ENCODE data around the gene ZBTB20.

Gene ZBTB20

DNA sequence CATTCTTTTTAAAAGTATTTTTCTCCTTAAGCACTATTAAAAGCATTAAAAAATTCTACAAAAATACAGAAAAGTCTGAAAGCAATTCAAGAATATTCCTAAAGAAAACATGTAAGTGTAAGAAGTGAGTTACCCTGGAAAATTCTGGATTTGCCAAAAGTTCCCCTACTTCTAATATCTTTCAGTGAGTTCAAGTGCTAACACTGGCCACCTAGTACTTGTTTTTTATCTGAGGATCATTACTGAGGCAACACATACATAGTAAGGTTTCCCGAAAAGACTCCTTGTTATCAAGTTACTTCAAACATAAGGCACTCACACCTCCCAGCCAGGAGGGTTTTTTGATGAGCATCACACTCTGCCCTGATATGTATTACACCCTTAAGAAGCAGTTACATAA is 694.8 kb downstream of the ZBTB20 start:
- Histone ChIP-seq H3K4me1 (ENCODE audit: control insufficient read depth, insufficient read depth, low read length) (peaks cover 5% of the 10 kb centered on the region), H3K4me3 (ENCODE audit: insufficient read depth, low read depth, low read length) (no peak overlapping the region), H3K27ac (ENCODE audit: insufficient read depth, low read depth, low read length, poor library complexity, severe bottlenecking) (no peak overlapping the region), H3K36me3 (ENCODE audit: control insufficient read depth, insufficient read depth, low read length) (no peaks in the 10 kb centered on the region), H3K9me3 (ENCODE audit: control insufficient read depth, low read length) (no peaks in the 10 kb centered on the region), H3K27me3 (ENCODE audit: control insufficient read depth, insufficient read depth, low read length, poor library complexity, severe bottlenecking) (no peaks in the 10 kb centered on the region)
- WGBS, 2 experiments: 72 to 83% methylated on average over 1 of the region's 1 CpG

GRCh38 chr3:114451561-114452018 is 695.5 kb downstream of the ZBTB20 start:
- no peaks in the 10 kb centered on the region for H3K36me3 ChIP-seq (ENCODE audit: control insufficient read depth, insufficient read depth, low read length)
- no peak overlapping the region for H3K27ac ChIP-seq (ENCODE audit: insufficient read depth, low read depth, low read length, poor library complexity, severe bottlenecking)
- WGBS, 2 experiments: 66 to 83% methylated on average over 7 to 10 of the region's 10 CpGs
- H3K4me3 ChIP-seq (ENCODE audit: insufficient read depth, low read depth, low read length): no peak overlapping the region
- H3K27me3 ChIP-seq (ENCODE audit: control insufficient read depth, insufficient read depth, low read length, poor library complexity, severe bottlenecking): no peaks in the 10 kb centered on the region
- no peaks in the 10 kb centered on the region for H3K9me3 ChIP-seq (ENCODE audit: control insufficient read depth, low read length)
- H3K4me1 ChIP-seq (ENCODE audit: control insufficient read depth, insufficient read depth, low read length): peaks cover 5% of the 10 kb centered on the region

- 63 to 88% methylated on average over 1 of the region's 2 CpGs for WGBS, 2 experiments
- no peak overlapping the region for H3K27ac ChIP-seq (ENCODE audit: insufficient read depth, low read depth, low read length, poor library complexity, severe bottlenecking)
- no peak overlapping the region for H3K4me3 ChIP-seq (ENCODE audit: insufficient read depth, low read depth, low read length)
- H3K36me3 ChIP-seq (ENCODE audit: control insufficient read depth, insufficient read depth, low read length): no peaks in the 10 kb centered on the region
- H3K4me1 ChIP-seq (ENCODE audit: control insufficient read depth, insufficient read depth, low read length): peaks cover 5% of the 10 kb centered on the region
- no peaks in the 10 kb centered on the region for H3K27me3 ChIP-seq (ENCODE audit: control insufficient read depth, insufficient read depth, low read length, poor library complexity, severe bottlenecking)
- no peaks in the 10 kb centered on the region for H3K9me3 ChIP-seq (ENCODE audit: control insufficient read depth, low read length)
Observed at GRCh38 chr3:114451051-114451451, 696.0 kb downstream of the ZBTB20 start.

DNA sequence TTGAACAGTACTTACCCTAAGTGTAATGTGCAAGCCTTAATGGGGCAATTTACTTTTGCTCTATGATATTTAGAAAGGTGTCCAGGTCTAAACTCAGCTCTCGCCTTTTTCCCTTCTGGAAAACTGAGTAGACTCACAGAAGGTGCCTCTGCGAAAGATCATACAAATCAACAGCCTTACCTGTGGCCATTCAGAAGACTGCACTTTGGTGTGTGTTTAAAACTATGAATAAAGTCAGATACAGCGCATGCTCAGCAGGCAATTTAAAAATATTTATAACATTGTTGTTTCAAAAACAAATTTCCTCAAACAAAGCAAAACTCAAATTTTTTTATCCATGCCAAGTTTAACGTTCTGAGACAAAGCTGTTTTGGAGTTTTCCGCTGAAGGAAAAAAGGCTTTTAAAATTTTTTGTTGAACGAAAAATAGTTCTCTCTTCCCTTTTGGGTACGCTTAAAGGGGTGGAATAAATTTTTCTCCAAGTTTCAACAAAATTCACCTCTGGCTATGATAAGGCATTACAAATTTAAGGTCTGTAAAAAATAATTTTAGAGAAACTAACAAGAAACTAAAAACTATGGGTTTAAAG is 697.0 kb downstream of the ZBTB20 start:
- H3K27me3 ChIP-seq (ENCODE audit: control insufficient read depth, insufficient read depth, low read length, poor library complexity, severe bottlenecking): no peaks in the 10 kb centered on the region
- 91 to 93% methylated on average over 6 of the region's 7 CpGs for WGBS, 2 experiments
- peaks cover 5% of the 10 kb centered on the region for H3K4me1 ChIP-seq (ENCODE audit: control insufficient read depth, insufficient read depth, low read length)
- no peaks in the 10 kb centered on the region for H3K36me3 ChIP-seq (ENCODE audit: control insufficient read depth, insufficient read depth, low read length)
- H3K9me3 ChIP-seq (ENCODE audit: control insufficient read depth, low read length): no peaks in the 10 kb centered on the region
- no peak overlapping the region for H3K27ac ChIP-seq (ENCODE audit: insufficient read depth, low read depth, low read length, poor library complexity, severe bottlenecking)
- H3K4me3 ChIP-seq (ENCODE audit: insufficient read depth, low read depth, low read length): no peak overlapping the region

DNA sequence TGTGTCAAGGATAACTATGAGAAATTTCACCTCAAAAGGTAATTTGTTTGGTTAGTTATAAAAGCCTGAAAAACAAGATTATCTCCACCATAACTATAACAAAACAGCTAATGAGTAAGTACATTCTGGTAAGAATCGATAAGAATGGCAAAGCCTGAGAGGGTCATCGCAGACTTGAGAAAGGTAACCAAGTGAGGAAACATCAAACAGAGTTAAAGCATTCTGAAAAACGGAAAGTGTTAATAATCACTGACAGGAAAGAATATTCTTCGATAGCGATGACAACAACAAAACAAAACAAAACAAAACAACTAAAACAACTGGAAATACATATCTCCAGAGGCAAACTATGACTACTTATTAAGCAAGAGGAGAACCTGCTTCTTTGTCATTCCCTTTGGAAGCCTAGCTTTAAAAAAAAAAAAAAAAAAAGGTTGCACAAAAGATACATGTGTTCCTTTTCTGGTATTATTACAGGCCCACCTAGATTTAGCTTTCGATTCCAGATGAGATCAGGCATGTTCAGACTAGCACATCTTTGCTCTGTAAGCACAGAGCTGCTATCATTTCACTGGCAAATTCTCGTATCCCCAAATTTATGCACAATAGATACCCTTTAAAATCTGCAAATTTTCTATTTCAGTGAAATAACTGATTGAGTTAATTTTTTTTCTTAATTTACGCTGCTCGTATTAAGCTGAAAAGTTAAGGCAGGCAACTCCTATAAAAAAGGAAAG is 697.6 kb downstream of the ZBTB20 start:
- H3K27me3 ChIP-seq (ENCODE audit: control insufficient read depth, insufficient read depth, low read length, poor library complexity, severe bottlenecking): no peaks in the 10 kb centered on the region
- 93% methylated on average over 9 of the region's 9 CpGs for WGBS, 2 experiments
- no peaks in the 10 kb centered on the region for H3K9me3 ChIP-seq (ENCODE audit: control insufficient read depth, low read length)
- H3K4me1 ChIP-seq (ENCODE audit: control insufficient read depth, insufficient read depth, low read length): no peaks in the 10 kb centered on the region
- no peak overlapping the region for H3K4me3 ChIP-seq (ENCODE audit: insufficient read depth, low read depth, low read length)
- no peaks in the 10 kb centered on the region for H3K36me3 ChIP-seq (ENCODE audit: control insufficient read depth, insufficient read depth, low read length)
- no peak overlapping the region for H3K27ac ChIP-seq (ENCODE audit: insufficient read depth, low read depth, low read length, poor library complexity, severe bottlenecking)

DNA sequence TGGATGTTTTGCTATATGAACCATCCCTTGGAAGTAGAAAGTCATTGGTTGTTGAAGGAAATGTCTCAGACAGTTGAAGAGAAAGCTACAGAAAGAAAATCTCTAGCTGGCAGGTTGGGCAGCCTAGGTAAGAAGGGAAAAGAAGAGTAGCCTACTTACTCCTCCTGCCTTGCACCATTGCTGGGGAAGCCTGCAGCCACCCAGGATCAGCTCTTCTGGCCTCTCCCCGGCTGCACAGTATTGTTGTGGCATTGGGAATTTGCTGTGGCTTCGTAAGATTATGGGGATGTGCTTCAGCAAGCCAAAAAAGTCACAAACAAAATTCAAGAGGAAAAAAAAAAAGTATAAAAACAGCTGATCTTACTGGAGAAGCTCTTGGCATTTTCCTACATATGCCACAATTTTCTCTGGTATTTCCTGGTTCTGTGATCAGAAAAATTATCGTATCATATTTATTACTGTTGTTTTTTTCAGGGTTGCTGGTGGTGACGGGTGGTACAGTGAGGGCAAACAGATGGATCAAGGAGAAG is 699.1 kb downstream of the ZBTB20 start:
- H3K9me3 ChIP-seq (ENCODE audit: control insufficient read depth, low read length): no peaks in the 10 kb centered on the region
- no peaks in the 10 kb centered on the region for H3K36me3 ChIP-seq (ENCODE audit: control insufficient read depth, insufficient read depth, low read length)
- 94 to 96% methylated on average over 4 of the region's 4 CpGs for WGBS, 2 experiments
- H3K27me3 ChIP-seq (ENCODE audit: control insufficient read depth, insufficient read depth, low read length, poor library complexity, severe bottlenecking): no peaks in the 10 kb centered on the region
- H3K27ac ChIP-seq (ENCODE audit: insufficient read depth, low read depth, low read length, poor library complexity, severe bottlenecking): no peak overlapping the region
- H3K4me1 ChIP-seq (ENCODE audit: control insufficient read depth, insufficient read depth, low read length): no peaks in the 10 kb centered on the region
- H3K4me3 ChIP-seq (ENCODE audit: insufficient read depth, low read depth, low read length): no peak overlapping the region

DNA sequence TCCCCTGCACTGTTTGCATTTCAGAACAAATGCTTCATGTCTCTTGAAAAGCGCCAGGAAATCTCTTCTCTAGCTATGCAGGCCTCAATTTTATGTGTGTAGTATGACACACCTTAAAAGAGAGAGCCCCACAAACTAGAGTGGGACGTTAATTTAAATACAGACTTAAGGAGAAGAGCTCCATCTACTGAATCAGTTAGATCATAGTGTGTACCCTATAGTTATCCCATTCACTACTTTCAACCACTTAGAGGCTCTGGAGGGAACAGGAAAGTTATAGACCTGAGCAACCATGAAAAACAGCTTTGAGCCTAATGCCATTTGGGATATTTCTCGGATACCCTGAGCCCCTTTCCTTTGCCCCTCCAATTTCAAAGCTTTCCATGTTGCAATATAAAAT is 699.5 kb downstream of the ZBTB20 start:
- H3K4me3 ChIP-seq (ENCODE audit: insufficient read depth, low read depth, low read length): no peak overlapping the region
- no peaks in the 10 kb centered on the region for H3K36me3 ChIP-seq (ENCODE audit: control insufficient read depth, insufficient read depth, low read length)
- H3K4me1 ChIP-seq (ENCODE audit: control insufficient read depth, insufficient read depth, low read length): no peaks in the 10 kb centered on the region
- H3K9me3 ChIP-seq (ENCODE audit: control insufficient read depth, low read length): no peaks in the 10 kb centered on the region
- no peak overlapping the region for H3K27ac ChIP-seq (ENCODE audit: insufficient read depth, low read depth, low read length, poor library complexity, severe bottlenecking)
- no peaks in the 10 kb centered on the region for H3K27me3 ChIP-seq (ENCODE audit: control insufficient read depth, insufficient read depth, low read length, poor library complexity, severe bottlenecking)
- WGBS, 2 experiments: 75 to 88% methylated on average over 3 of the region's 3 CpGs

DNA sequence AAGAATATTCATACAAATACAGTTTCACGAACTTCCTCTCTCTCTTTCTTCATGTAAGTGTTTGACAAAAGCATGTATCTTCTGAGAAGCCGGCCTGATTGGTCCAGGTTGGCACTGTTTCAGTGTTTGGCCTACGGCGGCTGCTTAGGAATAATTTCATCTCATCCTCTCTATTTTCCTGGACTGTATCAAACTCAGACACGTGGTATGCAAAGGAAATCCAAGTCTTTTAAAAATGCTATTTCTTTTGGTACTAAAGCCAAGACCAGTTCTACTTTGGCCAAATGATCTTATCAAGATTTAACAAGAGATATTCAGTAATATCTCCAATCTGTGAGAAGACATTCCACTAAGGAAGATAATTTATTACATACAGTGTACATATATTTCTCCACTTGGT is 700.5 kb downstream of the ZBTB20 start:
- Histone ChIP-seq H3K4me3 (ENCODE audit: insufficient read depth, low read depth, low read length) (no peak overlapping the region), H3K27ac (ENCODE audit: insufficient read depth, low read depth, low read length, poor library complexity, severe bottlenecking) (no peak overlapping the region), H3K4me1 (ENCODE audit: control insufficient read depth, insufficient read depth, low read length) (no peaks in the 10 kb centered on the region), H3K36me3 (ENCODE audit: control insufficient read depth, insufficient read depth, low read length) (no peaks in the 10 kb centered on the region), H3K9me3 (ENCODE audit: control insufficient read depth, low read length) (no peaks in the 10 kb centered on the region), H3K27me3 (ENCODE audit: control insufficient read depth, insufficient read depth, low read length, poor library complexity, severe bottlenecking) (no peaks in the 10 kb centered on the region)
- 89 to 90% methylated on average over 5 of the region's 5 CpGs for WGBS, 2 experiments

GRCh38 chr3:114445233-114445632 is 701.9 kb downstream of the ZBTB20 start:
- H3K4me3 ChIP-seq (ENCODE audit: insufficient read depth, low read depth, low read length): no peak overlapping the region
- no peaks in the 10 kb centered on the region for H3K4me1 ChIP-seq (ENCODE audit: control insufficient read depth, insufficient read depth, low read length)
- no peak overlapping the region for H3K27ac ChIP-seq (ENCODE audit: insufficient read depth, low read depth, low read length, poor library complexity, severe bottlenecking)
- no peaks in the 10 kb centered on the region for H3K9me3 ChIP-seq (ENCODE audit: control insufficient read depth, low read length)
- H3K36me3 ChIP-seq (ENCODE audit: control insufficient read depth, insufficient read depth, low read length): no peaks in the 10 kb centered on the region
- WGBS, 2 experiments: 92% methylated on average over 2 of the region's 2 CpGs; no CpG with 5 or more reads in 1 of the 2 experiments
- no peaks in the 10 kb centered on the region for H3K27me3 ChIP-seq (ENCODE audit: control insufficient read depth, insufficient read depth, low read length, poor library complexity, severe bottlenecking)

GRCh38 chr3:114444216-114444615 is 702.9 kb downstream of the ZBTB20 start:
- WGBS, 2 experiments: 94 to 95% methylated on average over 2 to 3 of the region's 3 CpGs
- Histone ChIP-seq H3K27me3 (ENCODE audit: control insufficient read depth, insufficient read depth, low read length, poor library complexity, severe bottlenecking) (no peaks in the 10 kb centered on the region), H3K4me3 (ENCODE audit: insufficient read depth, low read depth, low read length) (no peak overlapping the region), H3K9me3 (ENCODE audit: control insufficient read depth, low read length) (no peaks in the 10 kb centered on the region), H3K36me3 (ENCODE audit: control insufficient read depth, insufficient read depth, low read length) (no peaks in the 10 kb centered on the region), H3K27ac (ENCODE audit: insufficient read depth, low read depth, low read length, poor library complexity, severe bottlenecking) (no peak overlapping the region), H3K4me1 (ENCODE audit: control insufficient read depth, insufficient read depth, low read length) (no peaks in the 10 kb centered on the region)
